Endothelial cell of umbilical vein (primary cell): ENCODE results near the gene NME7. TPM values are rescaled to one million over a fixed set of nuclear protein-coding genes. Genes with fewer than 3 reads are reported as not detected.

Experiments
- BruUV-seq: library from RNA; stranded (reverse); fragments of 400-500 nt; replicated peaks from 2 replicates; lab custom pipeline; 2021; lab: Mats Ljungman, UMichigan
- CTCF ChIA-PET: fragments of 300-600, 350-600 bp; sonication (Branson Sonifier 250); formaldehyde crosslinking; loops from one replicate; lab custom pipeline; 2021; ENCODE audit warnings: antibody characterized with exemption, inconsistent platforms; lab: Charles Lee
- POLR2A ChIA-PET: fragments of 300-600, 350-600 bp; sonication (Branson Sonifier 250); formaldehyde crosslinking; loops from one replicate; lab custom pipeline; 2021; ENCODE audit warnings: antibody characterized with exemption, inconsistent platforms; lab: Charles Lee
- DNase-seq: peaks from one replicate; pipeline ENCODE4 v3.0.0-alpha.2; 2011; ENCODE audit warnings: low read depth, low spot score
- FAIRE-seq: peaks from 2 replicates; lab custom pipeline; 2011; peaks lifted over from hg19 to GRCh38; lab: Jason Lieb, UNC
- H2AFZ ChIP-seq: 2 replicates; pipeline ENCODE4 v1.6.0; 2012; ENCODE audit warnings: low read depth, low read length, control low read depth, inconsistent platforms
- H3K27ac ChIP-seq: 2 replicates; pipeline ENCODE4 v1.5.1; 2011; ENCODE audit warnings: low read depth, mild to moderate bottlenecking, control low read depth, low read length, moderate library complexity; ENCODE audit not compliant: insufficient read depth
- H3K27me3 ChIP-seq, 2 experiments: 2 replicates each; pipeline versions ENCODE4 v1.6.0 to v1.6.1; 2011; ENCODE audit warnings: low read length in 2 of 2, mixed read lengths in 1 of 2; ENCODE audit not compliant: control insufficient read depth in 2 of 2, insufficient read depth in 2 of 2
- H3K36me3 ChIP-seq, 2 experiments: 2 replicates in 1 of 2; 3 replicates in 1 of 2; pipeline ENCODE4 v1.5.1; 2011; ENCODE audit warnings: low read length in 2 of 2, mild to moderate bottlenecking in 1 of 2, moderate library complexity in 1 of 2; ENCODE audit not compliant: control insufficient read depth in 2 of 2, insufficient read depth in 2 of 2; ENCODE audit errors: extremely low read depth in 1 of 2
- H3K4me1 ChIP-seq: 3 replicates; pipeline ENCODE4 v1.5.1; 2011; ENCODE audit warnings: mild to moderate bottlenecking, low read length; ENCODE audit not compliant: control insufficient read depth, insufficient read depth; ENCODE audit errors: extremely low read depth
- H3K4me2 ChIP-seq: 2 replicates; pipeline ENCODE4 v1.6.1; 2011; ENCODE audit warnings: low read length, control low read depth, mixed read lengths; ENCODE audit not compliant: insufficient read depth
- H3K4me3 ChIP-seq, 3 experiments: fragments of 200-600 bp in 1 of 3; sonication (generic), shearing (Covaris generic) in 1 of 3; replicated peaks in 1 of 3; 2 replicates each; pipeline ENCODE4 v1.5.1; 2011 to 2016; ENCODE audit warnings: control low read depth in 3 of 3, low read length in 3 of 3, mild to moderate bottlenecking in 2 of 3, inconsistent platforms in 1 of 3, low read depth in 1 of 3, moderate library complexity in 1 of 3; ENCODE audit not compliant: insufficient read depth in 1 of 3
- H3K79me2 ChIP-seq: 2 replicates; pipeline ENCODE4 v1.6.0; 2012; ENCODE audit warnings: low read length, inconsistent platforms; ENCODE audit not compliant: control insufficient read depth, insufficient read depth
- H3K9ac ChIP-seq: replicated peaks from 2 replicates; pipeline ENCODE3; 2011; ENCODE audit warnings: low read length, control low read depth; ENCODE audit not compliant: insufficient read depth; ENCODE audit errors: extremely low read depth
- H3K9me1 ChIP-seq: replicated peaks from 3 replicates; pipeline ENCODE4 v1.6.0; 2011; ENCODE audit warnings: mild to moderate bottlenecking, low read length; ENCODE audit not compliant: control insufficient read depth, insufficient read depth; ENCODE audit errors: extremely low read depth
- H3K9me3 ChIP-seq: replicated peaks from 2 replicates; pipeline ENCODE4 v1.5.1; 2012; ENCODE audit warnings: low read length, inconsistent platforms; ENCODE audit not compliant: control insufficient read depth, insufficient read depth
- H4K20me1 ChIP-seq: replicated peaks from 2 replicates; pipeline ENCODE3; 2011; ENCODE audit warnings: mild to moderate bottlenecking, low read length; ENCODE audit not compliant: control insufficient read depth, insufficient read depth; ENCODE audit errors: extremely low read depth
- EZH2 ChIP-seq: IDR thresholded peaks from 2 replicates; pipeline ENCODE4 v1.6.1; 2012; ENCODE audit warnings: borderline replicate concordance, low read depth, mild to moderate bottlenecking, moderate library complexity, low read length, inconsistent platforms; ENCODE audit not compliant: severe bottlenecking
- FOS ChIP-seq: IDR thresholded peaks from 2 replicates; pipeline ENCODE4 v1.6.1; 2011; ENCODE audit warnings: mild to moderate bottlenecking, low read length, moderate library complexity, borderline replicate concordance; ENCODE audit not compliant: insufficient read depth
- GATA2 ChIP-seq: IDR thresholded peaks from 2 replicates; pipeline ENCODE4 v1.7.0; 2011; ENCODE audit warnings: low read depth, mild to moderate bottlenecking, moderate library complexity, mixed read lengths, low read length; ENCODE audit not compliant: insufficient read length, insufficient read depth
- JUN ChIP-seq: IDR thresholded peaks from 2 replicates; pipeline ENCODE4 v1.6.1; 2011; ENCODE audit warnings: borderline replicate concordance, low read depth; ENCODE audit not compliant: insufficient read length, insufficient read depth
- MYC ChIP-seq: IDR thresholded peaks from one replicate; pipeline ENCODE4 v1.6.1; 2011; ENCODE audit warnings: mild to moderate bottlenecking, low read depth, low read length
- POLR2A ChIP-seq: IDR thresholded peaks from 2 replicates; pipeline ENCODE4 v1.6.1; 2012; ENCODE audit warnings: low read depth, mild to moderate bottlenecking, control low read depth, low read length
- POLR2AphosphoS5 ChIP-seq: IDR thresholded peaks from 2 replicates; pipeline ENCODE4 v1.6.1; 2012; ENCODE audit warnings: low read depth, mild to moderate bottlenecking, control low read depth, low read length, moderate library complexity; ENCODE audit not compliant: insufficient read depth
- dilution Hi-C: fragments of 300-500 bp; cut with MboI; formaldehyde crosslinking; loops from one replicate; pipeline ENCODE4 v1.15.0; 2019; ENCODE audit warnings: low sequenced_read_pairs; ENCODE audit not compliant: extremely low pct_ligation_motif_present
- intact Hi-C: fragments of 100-400 bp; cut with micrococcal nuclease; formaldehyde crosslinking; loops from one replicate; pipeline ENCODE4 v1.10.0; 2022
- polyA plus RNA-seq, 4 experiments: library from polyadenylated mRNA; depleted of rRNA in 3 of 4; stranded (reverse) in 3 of 4; unstranded in 1 of 4; fragments of >200 nt; gene quantifications; 2 replicates each; pipeline versions ENCODE4 v1.2.1 to v1.2.3, GENCODE V29; 2011 to 2012; ENCODE audit warnings: missing spikeins in 1 of 4
- total RNA-seq: library from RNA; stranded (reverse); gene quantifications from 2 replicates; pipeline ENCODE4 v1.2.3, GENCODE V29; 2021
- TF ChIP-seq, protein P1 (sequence below): IDR thresholded peaks from 2 replicates; pipeline ENCODE4 v1.6.1; 2011; ENCODE audit not compliant: insufficient read depth, insufficient read length
- TF ChIP-seq, protein P2 (sequence below), 2 donors: IDR thresholded peaks; 1 replicate in 1 of 2; 2 replicates in 1 of 2; pipeline ENCODE4 v1.5.1; 2011; ENCODE audit warnings: low read length in 2 of 2, mild to moderate bottlenecking in 2 of 2, moderate library complexity in 2 of 2, control low read depth in 1 of 2, inconsistent platforms in 1 of 2, low read depth in 1 of 2; ENCODE audit not compliant: insufficient read depth in 1 of 2; ENCODE audit errors: extremely low read depth in 1 of 2

NME7 gene
- total and polyA plus RNA-seq, 2 donors (not counting 3 experiments of a cell fraction or from before 2014, with no cell fraction given) = 16.5 to 25.3 TPM

DNA sequence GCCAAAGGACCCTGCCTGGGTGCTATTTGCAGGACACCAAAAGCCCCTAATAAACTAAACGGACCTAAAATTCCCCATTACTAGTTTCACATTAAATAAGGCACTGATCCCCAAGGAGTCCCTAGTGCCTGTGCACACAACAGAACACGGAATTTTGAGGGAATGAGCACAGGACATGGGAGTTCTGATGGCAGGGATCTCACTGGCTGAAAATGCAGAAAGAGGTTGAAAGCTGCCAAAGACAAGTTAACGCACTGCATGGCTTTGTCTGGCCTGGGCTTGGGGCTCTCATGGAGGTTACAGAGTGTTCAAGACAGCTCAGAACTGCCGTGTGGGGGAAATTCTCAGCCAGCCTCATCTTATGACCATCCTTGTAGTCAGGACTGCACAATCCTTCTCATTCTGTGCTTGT is 276.7 kb downstream of the NME7 start:
- Histone ChIP-seq H3K9ac (no peak overlapping the region), H3K27ac (no peak overlapping the region), H3K36me3 (no peaks in the 10 kb centered on the region), H3K4me2 (no peak overlapping the region), H3K4me1 (no peaks in the 10 kb centered on the region), H3K4me3 (no peak overlapping the region), H3K27me3 (peaks cover 0 to 2% of the 10 kb centered on the region in 2 experiments), H3K79me2 (no peaks in the 10 kb centered on the region), H3K9me3 (no peaks in the 10 kb centered on the region), H4K20me1 (no peaks in the 10 kb centered on the region), H2AFZ (no peak overlapping the region), H3K9me1 (no peaks in the 10 kb centered on the region)
- DNase-seq = no peak
- no TSS peak for BruUV-seq
- POLR2A ChIA-PET = no interaction called here
- FAIRE-seq = no peak
- intact Hi-C loops = no loop called here
- dilution Hi-C loops = no loop called here
- no peak for TF ChIP-seq GATA2
- TF ChIP-seq, protein P1, sequence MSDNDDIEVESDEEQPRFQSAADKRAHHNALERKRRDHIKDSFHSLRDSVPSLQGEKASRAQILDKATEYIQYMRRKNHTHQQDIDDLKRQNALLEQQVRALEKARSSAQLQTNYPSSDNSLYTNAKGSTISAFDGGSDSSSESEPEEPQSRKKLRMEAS = no peak
- TF ChIP-seq, protein P2, sequence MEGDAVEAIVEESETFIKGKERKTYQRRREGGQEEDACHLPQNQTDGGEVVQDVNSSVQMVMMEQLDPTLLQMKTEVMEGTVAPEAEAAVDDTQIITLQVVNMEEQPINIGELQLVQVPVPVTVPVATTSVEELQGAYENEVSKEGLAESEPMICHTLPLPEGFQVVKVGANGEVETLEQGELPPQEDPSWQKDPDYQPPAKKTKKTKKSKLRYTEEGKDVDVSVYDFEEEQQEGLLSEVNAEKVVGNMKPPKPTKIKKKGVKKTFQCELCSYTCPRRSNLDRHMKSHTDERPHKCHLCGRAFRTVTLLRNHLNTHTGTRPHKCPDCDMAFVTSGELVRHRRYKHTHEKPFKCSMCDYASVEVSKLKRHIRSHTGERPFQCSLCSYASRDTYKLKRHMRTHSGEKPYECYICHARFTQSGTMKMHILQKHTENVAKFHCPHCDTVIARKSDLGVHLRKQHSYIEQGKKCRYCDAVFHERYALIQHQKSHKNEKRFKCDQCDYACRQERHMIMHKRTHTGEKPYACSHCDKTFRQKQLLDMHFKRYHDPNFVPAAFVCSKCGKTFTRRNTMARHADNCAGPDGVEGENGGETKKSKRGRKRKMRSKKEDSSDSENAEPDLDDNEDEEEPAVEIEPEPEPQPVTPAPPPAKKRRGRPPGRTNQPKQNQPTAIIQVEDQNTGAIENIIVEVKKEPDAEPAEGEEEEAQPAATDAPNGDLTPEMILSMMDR (IDR thresholded peaks at IDR 0.05; ENCODE audit: extremely low read depth in 1 of 2, insufficient read depth in 1 of 2, low read depth in 1 of 2, low read length in 2 of 2) = no peak
- TF ChIP-seq JUN = no peak
- no peak for TF ChIP-seq POLR2A
- no peak for TF ChIP-seq POLR2AphosphoS5
- no peak for TF ChIP-seq EZH2
- TF ChIP-seq MYC = no peak
- no peak for TF ChIP-seq FOS
- CTCF ChIA-PET = interaction anchor here (1.4 to 2.2 kb wide), 3 partner anchors 10 to 257 kb away, joined by 3 to 9 read pairs (median 6); no protein-coding TSS in a partner anchor
